WERI-Rb-1 (cell line): ENCODE results near the gene SHISA6.

Experiments
- DNase-seq: peaks from one replicate; pipeline ENCODE4 v3.0.0-alpha.2; 2020
- H3K27ac ChIP-seq: fragments of 250-450 bp; sonication (Bioruptor Pico); 2 replicates; pipeline ENCODE4 v1.5.1; 2020; ENCODE audit warnings: mild to moderate bottlenecking, moderate library complexity
- H3K27me3 ChIP-seq: fragments of 250-450 bp; sonication (Bioruptor Pico); 2 replicates; pipeline ENCODE4 v1.5.1; 2021; ENCODE audit warnings: mild to moderate bottlenecking, low read depth, moderate library complexity; ENCODE audit not compliant: insufficient read depth, severe bottlenecking
- H3K36me3 ChIP-seq: fragments of 250-450 bp; sonication (Bioruptor Pico); 2 replicates; pipeline ENCODE4 v1.5.1; 2020; ENCODE audit warnings: mild to moderate bottlenecking, moderate library complexity
- H3K4me3 ChIP-seq: 2 replicates; pipeline ENCODE4 v1.5.1; 2011; ENCODE audit warnings: low read depth, mild to moderate bottlenecking, control low read depth, low read length
- H3K9me3 ChIP-seq: fragments of 250-450 bp; sonication (Bioruptor Pico); 2 replicates; pipeline ENCODE4 v1.5.1; 2021; ENCODE audit warnings: mild to moderate bottlenecking, moderate library complexity; ENCODE audit not compliant: severe bottlenecking
- CTCF ChIP-seq: IDR thresholded peaks from 2 replicates; pipeline ENCODE4 v1.5.1; 2011; ENCODE audit warnings: low read depth, mild to moderate bottlenecking, control low read depth, inconsistent platforms, low read length

SHISA6 gene

GRCh38 chr17:11245791-11246190 lies 4.8 kb downstream of the SHISA6 start:
- Histone ChIP-seq H3K27ac (no peak overlapping the region), H3K9me3 (peaks cover 3% of the 10 kb centered on the region), H3K27me3 (peaks cover 36% of the 10 kb centered on the region), H3K36me3 (no peaks in the 10 kb centered on the region), H3K4me3 (no peak overlapping the region)
- DNase-seq, result no peak
- no peak for TF ChIP-seq CTCF

- Histone ChIP-seq H3K4me3 (no peak overlapping the region), H3K36me3 (no peaks in the 10 kb centered on the region), H3K27me3 (peaks cover 7% of the 10 kb centered on the region), H3K27ac (no peak overlapping the region), H3K9me3 (no peaks in the 10 kb centered on the region)
- no peak for DNase-seq
- no peak for TF ChIP-seq CTCF
Measured at GRCh38 chr17:11250161-11250560, 9.1 kb downstream of the SHISA6 start.

GRCh38 chr17:11251561-11252107 lies 10.6 kb downstream of the SHISA6 start:
- no peak overlapping the region for H3K4me3 ChIP-seq
- H3K27ac ChIP-seq, result no peak overlapping the region
- no peak for DNase-seq
- H3K36me3 ChIP-seq, result no peaks in the 10 kb centered on the region
- TF ChIP-seq CTCF, result no peak
- H3K27me3 ChIP-seq, result peaks cover 4% of the 10 kb centered on the region
- H3K9me3 ChIP-seq, result no peaks in the 10 kb centered on the region

GRCh38 chr17:11252146-11252545 lies 11.1 kb downstream of the SHISA6 start:
- Histone ChIP-seq H3K4me3 (no peak overlapping the region), H3K9me3 (no peaks in the 10 kb centered on the region), H3K36me3 (no peaks in the 10 kb centered on the region), H3K27ac (no peak overlapping the region), H3K27me3 (peaks cover 4% of the 10 kb centered on the region)
- DNase-seq, result no peak
- no peak for TF ChIP-seq CTCF

- Histone ChIP-seq H3K27ac (no peak overlapping the region), H3K36me3 (no peaks in the 10 kb centered on the region), H3K9me3 (no peaks in the 10 kb centered on the region), H3K27me3 (peaks cover 8% of the 10 kb centered on the region), H3K4me3 (no peak overlapping the region)
- no peak for DNase-seq
- TF ChIP-seq CTCF, result no peak
Measured at GRCh38 chr17:11256877-11257276, 15.9 kb downstream of the SHISA6 start.

GRCh38 chr17:11264183-11264871 lies 23.3 kb downstream of the SHISA6 start:
- no peak overlapping the region for H3K27ac ChIP-seq
- H3K36me3 ChIP-seq, result no peaks in the 10 kb centered on the region
- no peak for DNase-seq
- peaks cover 8% of the 10 kb centered on the region for H3K9me3 ChIP-seq
- TF ChIP-seq CTCF, result peak; percentile 28; the same call in 1 of the 2 replicates
- H3K4me3 ChIP-seq, result no peak overlapping the region
- peaks cover 3% of the 10 kb centered on the region for H3K27me3 ChIP-seq
